ENCODE measurements around the gene WAPL. TPM values are rescaled to one million over a fixed set of nuclear protein-coding genes. Genes with fewer than 3 reads are reported as not detected.

Gene WAPL
- total RNA-seq, 2 donors from 2014 or later: 19.5 to 20.2 TPM

DNA sequence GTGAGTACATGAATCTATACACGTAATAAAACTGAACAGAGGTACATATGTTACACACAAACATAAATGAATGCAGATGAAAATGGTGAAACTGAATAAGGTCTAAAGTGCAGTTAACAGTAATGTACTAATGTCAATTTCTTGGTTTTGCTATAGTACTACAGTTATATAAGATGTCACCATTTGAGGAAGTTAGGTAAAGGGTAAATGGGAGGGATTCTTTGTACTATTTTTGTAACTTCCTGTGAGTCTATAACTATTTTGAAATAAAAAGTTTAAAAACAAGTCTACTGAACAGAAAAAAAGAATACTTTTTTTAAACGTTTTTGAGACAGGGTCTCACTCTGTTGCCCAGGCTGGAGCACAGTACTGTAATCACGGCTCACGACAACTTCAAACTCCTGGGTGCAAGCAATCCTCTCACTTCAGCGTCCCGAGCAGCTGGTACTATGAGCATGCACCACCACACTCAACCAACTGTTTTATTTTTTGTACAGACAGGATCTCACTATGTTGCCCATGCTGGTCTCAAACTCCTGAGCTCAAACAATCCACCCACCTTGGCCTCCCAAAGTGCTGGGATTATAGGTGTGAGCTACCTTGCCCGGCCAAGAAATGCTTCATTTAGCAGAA lies 71.5 kb downstream of the WAPL start:
- no peaks in the 10 kb centered on the region for H3K9me3 ChIP-seq
- peaks cover 49% of the 10 kb centered on the region for H3K36me3 ChIP-seq
- no peaks in the 10 kb centered on the region for H3K27me3 ChIP-seq
- H3K4me1 ChIP-seq: no peaks in the 10 kb centered on the region
- DNase-seq (ENCODE audit: low spot score): no peak
- TF ChIP-seq, protein P1, sequence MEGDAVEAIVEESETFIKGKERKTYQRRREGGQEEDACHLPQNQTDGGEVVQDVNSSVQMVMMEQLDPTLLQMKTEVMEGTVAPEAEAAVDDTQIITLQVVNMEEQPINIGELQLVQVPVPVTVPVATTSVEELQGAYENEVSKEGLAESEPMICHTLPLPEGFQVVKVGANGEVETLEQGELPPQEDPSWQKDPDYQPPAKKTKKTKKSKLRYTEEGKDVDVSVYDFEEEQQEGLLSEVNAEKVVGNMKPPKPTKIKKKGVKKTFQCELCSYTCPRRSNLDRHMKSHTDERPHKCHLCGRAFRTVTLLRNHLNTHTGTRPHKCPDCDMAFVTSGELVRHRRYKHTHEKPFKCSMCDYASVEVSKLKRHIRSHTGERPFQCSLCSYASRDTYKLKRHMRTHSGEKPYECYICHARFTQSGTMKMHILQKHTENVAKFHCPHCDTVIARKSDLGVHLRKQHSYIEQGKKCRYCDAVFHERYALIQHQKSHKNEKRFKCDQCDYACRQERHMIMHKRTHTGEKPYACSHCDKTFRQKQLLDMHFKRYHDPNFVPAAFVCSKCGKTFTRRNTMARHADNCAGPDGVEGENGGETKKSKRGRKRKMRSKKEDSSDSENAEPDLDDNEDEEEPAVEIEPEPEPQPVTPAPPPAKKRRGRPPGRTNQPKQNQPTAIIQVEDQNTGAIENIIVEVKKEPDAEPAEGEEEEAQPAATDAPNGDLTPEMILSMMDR (IDR thresholded peaks at IDR 0.05): no peak
- H3K27ac ChIP-seq: no peak overlapping the region
- no peak overlapping the region for H3K4me3 ChIP-seq

DNA sequence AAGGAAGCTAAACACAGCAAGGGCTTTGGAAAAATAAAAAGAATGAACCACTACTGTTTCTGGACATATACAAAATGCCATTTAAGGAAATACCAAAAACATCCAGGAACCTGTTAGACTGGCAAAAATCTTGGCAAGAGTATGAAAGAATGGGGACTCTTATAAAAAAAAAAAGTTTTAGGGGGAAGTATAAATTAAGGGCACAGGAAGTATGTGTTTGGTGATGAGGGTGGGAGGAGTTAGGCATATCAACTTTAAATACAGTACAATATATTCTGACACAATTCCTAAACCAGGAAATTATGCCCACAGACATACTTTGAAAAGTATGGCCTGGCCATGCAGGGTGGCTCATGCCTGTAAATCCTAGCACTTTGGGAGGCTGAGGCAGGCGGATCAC lies 74.2 kb downstream of the WAPL start:
- TF ChIP-seq, protein P1 (IDR thresholded peaks at IDR 0.05): no peak
- DNase-seq (ENCODE audit: low spot score): no peak
- Histone ChIP-seq H3K4me1 (no peaks in the 10 kb centered on the region), H3K4me3 (no peak overlapping the region), H3K9me3 (no peaks in the 10 kb centered on the region), H3K27ac (no peak overlapping the region), H3K36me3 (peaks cover 58% of the 10 kb centered on the region), H3K27me3 (no peaks in the 10 kb centered on the region)

DNA sequence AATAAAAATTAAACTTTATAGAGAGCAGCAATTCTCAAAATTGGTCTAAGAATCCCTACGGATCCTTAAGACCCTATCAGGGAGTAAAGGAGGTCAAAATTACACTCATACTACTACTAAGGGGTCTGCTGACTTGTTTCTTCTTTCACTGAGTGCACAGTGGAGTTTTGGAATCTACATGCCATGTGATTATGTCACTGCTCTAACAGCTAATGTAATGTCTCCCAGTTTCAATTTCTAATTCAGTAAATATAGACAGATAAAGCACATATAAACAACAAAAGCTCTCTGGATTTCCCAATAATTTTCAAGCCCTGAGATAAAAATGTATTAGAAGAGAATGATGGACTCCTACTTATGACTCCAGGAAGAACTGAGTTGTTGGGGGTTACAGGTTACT lies 74.6 kb downstream of the WAPL start:
- TF ChIP-seq, protein P1 (IDR thresholded peaks at IDR 0.05): no peak
- no peaks in the 10 kb centered on the region for H3K27me3 ChIP-seq
- no peaks in the 10 kb centered on the region for H3K4me1 ChIP-seq
- H3K4me3 ChIP-seq: no peak overlapping the region
- H3K27ac ChIP-seq: no peak overlapping the region
- peaks cover 58% of the 10 kb centered on the region for H3K36me3 ChIP-seq
- H3K9me3 ChIP-seq: no peaks in the 10 kb centered on the region
- no peak for DNase-seq (ENCODE audit: low spot score)

DNA sequence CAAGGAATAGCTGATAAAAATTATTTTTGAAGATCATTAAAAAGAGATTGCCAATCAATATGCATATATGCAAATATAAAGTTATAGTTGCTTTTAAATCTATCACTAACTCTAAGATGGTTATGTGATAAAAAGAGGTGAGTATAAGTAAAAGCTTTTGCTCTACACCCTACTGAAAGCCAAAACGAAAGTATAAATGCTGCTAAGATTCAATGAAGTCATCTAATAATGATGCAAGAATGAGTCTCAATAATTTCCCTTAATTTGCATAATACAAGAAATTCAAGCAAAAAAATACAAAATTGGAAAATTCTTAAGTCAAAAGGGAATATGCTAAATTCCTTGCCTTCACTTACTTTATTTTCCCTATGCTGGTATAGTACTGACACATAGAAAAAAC lies 75.2 kb downstream of the WAPL start:
- Histone ChIP-seq H3K9me3 (no peaks in the 10 kb centered on the region), H3K36me3 (peaks cover 64% of the 10 kb centered on the region), H3K27me3 (no peaks in the 10 kb centered on the region), H3K4me1 (no peaks in the 10 kb centered on the region), H3K27ac (no peak overlapping the region), H3K4me3 (no peak overlapping the region)
- TF ChIP-seq, protein P1 (IDR thresholded peaks at IDR 0.05): no peak
- DNase-seq (ENCODE audit: low spot score): no peak

DNA sequence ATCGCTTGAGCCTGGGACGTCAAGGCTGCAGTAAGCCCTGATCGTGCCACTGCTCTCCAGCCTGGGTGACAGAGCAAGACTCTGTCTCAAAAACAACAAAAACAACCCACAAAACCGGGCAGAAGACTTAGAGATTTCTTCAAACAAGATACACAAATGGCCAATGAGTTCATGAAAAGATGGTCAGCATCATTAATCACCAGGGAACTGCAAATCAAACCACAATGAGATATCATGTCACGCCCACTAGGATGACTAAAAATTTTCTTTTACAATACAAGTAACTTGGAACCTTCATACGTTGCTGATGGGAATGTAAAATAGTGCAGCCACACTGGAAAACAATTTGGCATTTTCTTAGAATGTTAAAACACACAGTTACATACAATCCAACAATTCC lies 77.7 kb downstream of the WAPL start:
- no peak overlapping the region for H3K27ac ChIP-seq
- TF ChIP-seq, protein P1 (IDR thresholded peaks at IDR 0.05): no peak
- no peaks in the 10 kb centered on the region for H3K27me3 ChIP-seq
- peaks cover 73% of the 10 kb centered on the region for H3K36me3 ChIP-seq
- no peaks in the 10 kb centered on the region for H3K9me3 ChIP-seq
- DNase-seq (ENCODE audit: low spot score): no peak
- no peaks in the 10 kb centered on the region for H3K4me1 ChIP-seq
- no peak overlapping the region for H3K4me3 ChIP-seq

DNA sequence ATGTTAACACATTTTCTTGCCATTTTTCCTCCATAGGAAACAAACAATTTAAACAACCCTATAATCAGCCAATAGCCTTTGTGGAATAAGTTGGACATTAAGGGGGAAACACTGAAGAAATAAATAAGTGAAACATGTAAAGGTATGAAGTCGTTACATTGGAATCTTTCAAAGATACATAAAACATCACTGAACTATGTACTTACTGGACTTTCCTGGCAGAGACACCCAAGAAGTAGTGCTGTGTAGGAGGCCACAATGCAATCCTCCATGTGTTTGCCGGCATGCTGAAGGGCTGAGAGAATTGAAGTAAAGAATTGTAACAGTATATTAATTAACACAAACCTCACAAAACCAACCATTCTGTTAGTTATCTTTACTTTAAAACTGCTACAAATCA lies 78.5 kb downstream of the WAPL start:
- Histone ChIP-seq H3K4me3 (no peak overlapping the region), H3K36me3 (peaks cover 64% of the 10 kb centered on the region), H3K27ac (no peak overlapping the region), H3K9me3 (no peaks in the 10 kb centered on the region), H3K4me1 (no peaks in the 10 kb centered on the region), H3K27me3 (no peaks in the 10 kb centered on the region)
- TF ChIP-seq, protein P1 (IDR thresholded peaks at IDR 0.05): no peak
- no peak for DNase-seq (ENCODE audit: low spot score)

Measured in right atrium auricular region (tissue), 2 donors.